GM12878 (cell line): ENCODE data around the gene THRB. TPM values are rescaled to one million over a fixed set of nuclear protein-coding genes. Genes with fewer than 3 reads are reported as not detected.

Experiments used
- ATAC-seq: fragments of 200-7000 bp; cut with Tn5 transposase; 3 replicates; pipeline ENCODE4 v1.9.1; 2020; ENCODE audit warnings: mild to moderate bottlenecking, moderate library complexity
- BruUV-seq: library from RNA; stranded (reverse); fragments of 400-500 nt; replicated peaks from 2 replicates; lab custom pipeline; 2021; lab: Mats Ljungman, UMichigan
- CTCF ChIA-PET: fragments of 300-600 bp; sonication (Branson Sonifier 250); formaldehyde crosslinking; extraction: SDS; loops from one replicate; lab custom pipeline; 2021; ENCODE audit warnings: inconsistent platforms; lab: Yijun Ruan, JAX
- POLR2A ChIA-PET: fragments of 350-600 bp; formaldehyde crosslinking; extraction: SDS; loops from one replicate; lab custom pipeline; 2021; ENCODE audit warnings: inconsistent platforms; lab: Charles Lee
- RAD21 ChIA-PET: fragments of 300-600 bp; sonication (Branson Sonifier 250); formaldehyde crosslinking; loops from one replicate; lab custom pipeline; 2023; ENCODE audit warnings: antibody characterized with exemption; ENCODE audit not compliant: unreplicated experiment; lab: Charles Lee
- SMC1A ChIA-PET: fragments of 300-600 bp; sonication (Branson Sonifier 250); formaldehyde crosslinking; loops from one replicate; lab custom pipeline; 2023; ENCODE audit not compliant: unreplicated experiment, uncharacterized antibody; lab: Charles Lee
- DNase-seq: peaks from one replicate; pipeline ENCODE4 v3.0.0-alpha.2; 2011; ENCODE audit warnings: low read depth, low spot score
- FAIRE-seq: peaks from 3 replicates; lab custom pipeline; 2011; peaks lifted over from hg19 to GRCh38; lab: Jason Lieb, UNC
- H2AFZ ChIP-seq: 2 replicates; pipeline ENCODE4 v1.6.0; 2011; ENCODE audit warnings: low read depth, low read length, control low read depth; ENCODE audit not compliant: control insufficient read depth
- H3K27ac ChIP-seq: 2 replicates; pipeline ENCODE4 v1.5.1; 2011; ENCODE audit warnings: control low read depth; ENCODE audit not compliant: control insufficient read depth, insufficient read depth
- H3K27me3 ChIP-seq, 2 experiments: replicated peaks in 1 of 2; 2 replicates each; pipeline versions ENCODE4 v1.6.0 to v1.6.1; 2011; ENCODE audit warnings: low read length in 1 of 2; ENCODE audit not compliant: control insufficient read depth in 2 of 2, insufficient read depth in 2 of 2
- H3K36me3 ChIP-seq, 2 experiments: 2 replicates each; pipeline ENCODE4 v1.5.1; 2011; ENCODE audit warnings: low read length in 1 of 2; ENCODE audit not compliant: control insufficient read depth in 2 of 2, insufficient read depth in 2 of 2
- H3K4me1 ChIP-seq: 2 replicates; pipeline ENCODE4 v1.6.1; 2011; ENCODE audit warnings: mild to moderate bottlenecking, low read length, moderate library complexity, mixed read lengths; ENCODE audit not compliant: control insufficient read depth, insufficient read depth
- H3K4me2 ChIP-seq: 2 replicates; pipeline ENCODE4 v1.6.0; 2011; ENCODE audit warnings: control low read depth; ENCODE audit not compliant: control insufficient read depth, insufficient read depth
- H3K4me3 ChIP-seq: fragments of 200-600 bp; sonication (generic); 2 replicates; pipeline ENCODE4 v1.5.1; 2016
- H3K79me2 ChIP-seq: 2 replicates; pipeline ENCODE4 v1.6.0; 2011; ENCODE audit warnings: low read length; ENCODE audit not compliant: control insufficient read depth, insufficient read depth
- H3K9ac ChIP-seq: 2 replicates; pipeline ENCODE4 v1.8.0; 2011; ENCODE audit warnings: low read length, control low read depth, mixed read lengths; ENCODE audit not compliant: control insufficient read depth, insufficient read depth
- H3K9me3 ChIP-seq: replicated peaks from 3 replicates; pipeline ENCODE4 v1.5.1; 2011; ENCODE audit warnings: mild to moderate bottlenecking, low read length; ENCODE audit not compliant: control insufficient read depth, insufficient read depth
- H4K20me1 ChIP-seq: 2 replicates; pipeline ENCODE4 v1.6.0; 2011; ENCODE audit not compliant: control insufficient read depth, insufficient read depth
- CBX5 ChIP-seq: sonication (generic); IDR thresholded peaks from 2 replicates; pipeline ENCODE4 v1.6.1; 2016; ENCODE audit warnings: low read depth, moderate library complexity, mild to moderate bottlenecking, inconsistent platforms
- EP300 ChIP-seq, 2 experiments: fragments of 150-350 bp in 1 of 2; IDR thresholded peaks; 2 replicates each; pipeline ENCODE4 v1.6.1; 2011 to 2012; ENCODE audit warnings: low read depth in 2 of 2, low read length in 2 of 2, borderline replicate concordance in 1 of 2, improper control_type of control experiment in 1 of 2, inconsistent platforms in 1 of 2; ENCODE audit not compliant: control insufficient read depth in 1 of 2
- HCFC1 ChIP-seq: fragments of 150-350 bp; IDR thresholded peaks from 2 replicates; pipeline ENCODE4 v1.6.1; 2014; ENCODE audit warnings: low read length
- HDGF ChIP-seq: fragments of 450-650 bp; IDR thresholded peaks from 2 replicates; pipeline ENCODE4 v1.6.1; 2016; ENCODE audit warnings: antibody characterized with exemption
- NR2C2 ChIP-seq: IDR thresholded peaks from 2 replicates; pipeline ENCODE4 v1.6.1; 2011; ENCODE audit warnings: borderline replicate concordance, low read depth; ENCODE audit not compliant: control insufficient read depth, insufficient read length
- RELA ChIP-seq: fragments of 450-650 bp; IDR thresholded peaks from 2 replicates; pipeline ENCODE4 v1.8.0; 2014; ENCODE audit warnings: borderline replicate concordance; ENCODE audit not compliant: partially characterized antibody
- SMC3 ChIP-seq: IDR thresholded peaks from 2 replicates; pipeline ENCODE4 v1.6.1; 2011; ENCODE audit warnings: low read length, improper control_type of control experiment, borderline replicate concordance
- WGBS: methylation state at CpG from one replicate; pipeline ENCODE4 v1.1.6; 2016; ENCODE audit warnings: low lambda C conversion rate; ENCODE audit not compliant: insufficient replicate concordance, insufficient coverage; ENCODE audit errors: missing lambda C conversion rate; 5-methylcytosine and 5-hydroxymethylcytosine counted together
- in situ Hi-C: fragments of 300-500 bp; cut with MboI; formaldehyde crosslinking; loops from 9 replicates; pipeline ENCODE4 v1.14.3; 2018; ENCODE audit warnings: mixed read lengths
- intact Hi-C: fragments of 100-400 bp; cut with micrococcal nuclease; formaldehyde crosslinking; loops from one replicate; pipeline ENCODE4 v1.14.2; 2022; ENCODE audit not compliant: unreplicated experiment
- polyA plus RNA-seq, 11 experiments: library from polyadenylated mRNA; depleted of rRNA in 4 of 11; unstranded in 6 of 11; stranded (reverse) in 5 of 11; fragments of >200 nt; fragmentation: Nextera tagmentation in 4 of 11; fragmentation: Illumina TruSeq in 1 of 11; extraction: Ambion mirVana in 4 of 11; extraction: Trizol in 1 of 11; gene quantifications; 1 replicate in 1 of 11; 2 replicates in 10 of 11; pipeline versions ENCODE4 v1.2.1 to v1.2.3, GENCODE V29; 2011 to 2016; ENCODE audit warnings: inconsistent platforms in 2 of 11, missing spikeins in 2 of 11, low read depth in 1 of 11
- total RNA-seq, 4 experiments: library from RNA; depleted of rRNA in 3 of 4; stranded (reverse); fragments of >200 nt in 3 of 4; fragmentation: Illumina TruSeq in 1 of 4; extraction: Trizol in 1 of 4; gene quantifications; 2 replicates each; pipeline versions ENCODE4 v1.2.1 to v1.2.3, GENCODE V29; 2013 to 2021
- TF ChIP-seq, protein P1 (sequence below): IDR thresholded peaks from 2 replicates; pipeline ENCODE4 v1.6.1; 2012; ENCODE audit warnings: improper control_type of control experiment, low read depth, low read length; ENCODE audit not compliant: insufficient replicate concordance
- TF ChIP-seq, protein P2 (sequence below): fragments of 450-650 bp; IDR thresholded peaks from 2 replicates; pipeline ENCODE4 v1.6.1; 2017; ENCODE audit warnings: antibody characterized with exemption, mild to moderate bottlenecking, moderate library complexity
- TF ChIP-seq, protein P3 (sequence below): fragments of 450-650 bp; IDR thresholded peaks from 2 replicates; pipeline ENCODE4 v1.6.1; 2018; ENCODE audit warnings: borderline replicate concordance, mild to moderate bottlenecking; ENCODE audit not compliant: partially characterized antibody

Gene THRB
- total and polyA plus RNA-seq, 10 of the 15 experiments (the other 5 are each of a cell fraction or from before 2014, with no cell fraction given): 0.05 TPM; not detected in 9

DNA sequence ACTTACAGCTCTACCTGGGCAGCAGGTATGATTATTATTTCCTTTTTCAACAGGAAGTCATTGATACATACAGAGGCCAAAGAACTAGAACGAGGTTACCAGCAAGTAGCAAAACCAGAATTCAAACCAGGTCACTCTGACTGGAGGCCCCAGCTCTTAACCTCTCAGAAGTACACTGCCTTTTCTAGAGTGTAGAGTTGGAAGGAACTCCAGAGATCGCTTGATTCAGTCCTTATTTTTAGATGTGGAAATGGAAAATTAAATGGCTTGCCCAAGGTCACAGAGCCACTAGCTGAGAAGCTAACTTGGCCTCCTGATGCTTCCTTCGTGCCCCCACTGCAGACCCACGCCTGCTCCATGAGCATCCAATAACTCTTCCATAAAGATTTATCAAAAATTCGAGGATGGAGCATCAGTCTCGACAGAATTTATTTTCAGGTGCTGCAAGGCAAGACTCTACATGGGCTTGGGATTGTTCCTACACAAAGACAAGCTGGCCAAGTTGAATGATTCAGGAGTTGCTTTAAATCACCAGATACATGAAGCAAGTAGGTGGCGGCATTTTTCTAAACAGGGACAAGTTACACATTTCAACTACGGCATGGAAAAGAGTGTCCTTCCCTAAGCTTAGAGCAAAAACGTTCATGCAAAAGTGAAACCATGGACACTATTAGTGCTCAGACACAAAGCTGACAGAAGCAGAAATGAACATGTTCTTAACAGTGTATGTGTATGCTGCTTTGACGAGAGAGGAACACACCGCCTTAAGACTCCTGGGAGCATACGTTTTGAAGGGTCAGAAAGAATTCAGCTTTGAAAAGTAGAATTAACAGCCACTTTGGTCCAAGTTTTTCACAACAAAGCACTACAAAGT, 235.7 kb downstream of the THRB start:
- intact Hi-C loops: no loop called here
- Histone ChIP-seq H3K4me2 (no peak overlapping the region), H3K79me2 (no peaks in the 10 kb centered on the region), H4K20me1 (no peaks in the 10 kb centered on the region), H3K4me3 (no peak overlapping the region), H3K27ac (no peak overlapping the region), H2AFZ (no peak overlapping the region), H3K9me3 (no peaks in the 10 kb centered on the region), H3K9ac (no peak overlapping the region), H3K4me1 (no peaks in the 10 kb centered on the region), H3K27me3 (no peaks in the 10 kb centered on the region), H3K36me3 (no peaks in the 10 kb centered on the region)
- FAIRE-seq (no peak), ATAC-seq (no peak), DNase-seq (no peak)
- ChIA-PET CTCF (interaction anchor here (1.4 to 1.7 kb wide), 2 partner anchors 11 to 22 kb away, joined by 4 read pairs; no protein-coding TSS in a partner anchor), RAD21 (no interaction called here), POLR2A (interaction anchor here (0.6 kb wide), 1 partner anchor 72 kb away, joined by 8 read pairs; no protein-coding TSS in a partner anchor), SMC1A (no interaction called here)
- in situ Hi-C loops: no loop called here
- 28% methylated on average over 12 of the region's 12 CpGs for WGBS
- BruUV-seq: no TSS peak
- TF ChIP-seq RELA: no peak
- no peak for TF ChIP-seq HDGF
- no peak for TF ChIP-seq EP300 (IDR thresholded peaks at IDR 0.05; ENCODE audit: borderline replicate concordance in 1 of 2, control insufficient read depth in 1 of 2, low read depth in 2 of 2, low read length in 2 of 2)
- TF ChIP-seq, protein P1, sequence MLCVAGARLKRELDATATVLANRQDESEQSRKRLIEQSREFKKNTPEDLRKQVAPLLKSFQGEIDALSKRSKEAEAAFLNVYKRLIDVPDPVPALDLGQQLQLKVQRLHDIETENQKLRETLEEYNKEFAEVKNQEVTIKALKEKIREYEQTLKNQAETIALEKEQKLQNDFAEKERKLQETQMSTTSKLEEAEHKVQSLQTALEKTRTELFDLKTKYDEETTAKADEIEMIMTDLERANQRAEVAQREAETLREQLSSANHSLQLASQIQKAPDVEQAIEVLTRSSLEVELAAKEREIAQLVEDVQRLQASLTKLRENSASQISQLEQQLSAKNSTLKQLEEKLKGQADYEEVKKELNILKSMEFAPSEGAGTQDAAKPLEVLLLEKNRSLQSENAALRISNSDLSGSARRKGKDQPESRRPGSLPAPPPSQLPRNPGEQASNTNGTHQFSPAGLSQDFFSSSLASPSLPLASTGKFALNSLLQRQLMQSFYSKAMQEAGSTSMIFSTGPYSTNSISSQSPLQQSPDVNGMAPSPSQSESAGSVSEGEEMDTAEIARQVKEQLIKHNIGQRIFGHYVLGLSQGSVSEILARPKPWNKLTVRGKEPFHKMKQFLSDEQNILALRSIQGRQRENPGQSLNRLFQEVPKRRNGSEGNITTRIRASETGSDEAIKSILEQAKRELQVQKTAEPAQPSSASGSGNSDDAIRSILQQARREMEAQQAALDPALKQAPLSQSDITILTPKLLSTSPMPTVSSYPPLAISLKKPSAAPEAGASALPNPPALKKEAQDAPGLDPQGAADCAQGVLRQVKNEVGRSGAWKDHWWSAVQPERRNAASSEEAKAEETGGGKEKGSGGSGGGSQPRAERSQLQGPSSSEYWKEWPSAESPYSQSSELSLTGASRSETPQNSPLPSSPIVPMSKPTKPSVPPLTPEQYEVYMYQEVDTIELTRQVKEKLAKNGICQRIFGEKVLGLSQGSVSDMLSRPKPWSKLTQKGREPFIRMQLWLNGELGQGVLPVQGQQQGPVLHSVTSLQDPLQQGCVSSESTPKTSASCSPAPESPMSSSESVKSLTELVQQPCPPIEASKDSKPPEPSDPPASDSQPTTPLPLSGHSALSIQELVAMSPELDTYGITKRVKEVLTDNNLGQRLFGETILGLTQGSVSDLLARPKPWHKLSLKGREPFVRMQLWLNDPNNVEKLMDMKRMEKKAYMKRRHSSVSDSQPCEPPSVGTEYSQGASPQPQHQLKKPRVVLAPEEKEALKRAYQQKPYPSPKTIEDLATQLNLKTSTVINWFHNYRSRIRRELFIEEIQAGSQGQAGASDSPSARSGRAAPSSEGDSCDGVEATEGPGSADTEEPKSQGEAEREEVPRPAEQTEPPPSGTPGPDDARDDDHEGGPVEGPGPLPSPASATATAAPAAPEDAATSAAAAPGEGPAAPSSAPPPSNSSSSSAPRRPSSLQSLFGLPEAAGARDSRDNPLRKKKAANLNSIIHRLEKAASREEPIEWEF: no peak
- TF ChIP-seq NR2C2: no peak
- no peak for TF ChIP-seq CBX5
- TF ChIP-seq, protein P2, sequence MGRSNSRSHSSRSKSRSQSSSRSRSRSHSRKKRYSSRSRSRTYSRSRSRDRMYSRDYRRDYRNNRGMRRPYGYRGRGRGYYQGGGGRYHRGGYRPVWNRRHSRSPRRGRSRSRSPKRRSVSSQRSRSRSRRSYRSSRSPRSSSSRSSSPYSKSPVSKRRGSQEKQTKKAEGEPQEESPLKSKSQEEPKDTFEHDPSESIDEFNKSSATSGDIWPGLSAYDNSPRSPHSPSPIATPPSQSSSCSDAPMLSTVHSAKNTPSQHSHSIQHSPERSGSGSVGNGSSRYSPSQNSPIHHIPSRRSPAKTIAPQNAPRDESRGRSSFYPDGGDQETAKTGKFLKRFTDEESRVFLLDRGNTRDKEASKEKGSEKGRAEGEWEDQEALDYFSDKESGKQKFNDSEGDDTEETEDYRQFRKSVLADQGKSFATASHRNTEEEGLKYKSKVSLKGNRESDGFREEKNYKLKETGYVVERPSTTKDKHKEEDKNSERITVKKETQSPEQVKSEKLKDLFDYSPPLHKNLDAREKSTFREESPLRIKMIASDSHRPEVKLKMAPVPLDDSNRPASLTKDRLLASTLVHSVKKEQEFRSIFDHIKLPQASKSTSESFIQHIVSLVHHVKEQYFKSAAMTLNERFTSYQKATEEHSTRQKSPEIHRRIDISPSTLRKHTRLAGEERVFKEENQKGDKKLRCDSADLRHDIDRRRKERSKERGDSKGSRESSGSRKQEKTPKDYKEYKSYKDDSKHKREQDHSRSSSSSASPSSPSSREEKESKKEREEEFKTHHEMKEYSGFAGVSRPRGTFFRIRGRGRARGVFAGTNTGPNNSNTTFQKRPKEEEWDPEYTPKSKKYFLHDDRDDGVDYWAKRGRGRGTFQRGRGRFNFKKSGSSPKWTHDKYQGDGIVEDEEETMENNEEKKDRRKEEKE: no peak
- TF ChIP-seq, protein P3, sequence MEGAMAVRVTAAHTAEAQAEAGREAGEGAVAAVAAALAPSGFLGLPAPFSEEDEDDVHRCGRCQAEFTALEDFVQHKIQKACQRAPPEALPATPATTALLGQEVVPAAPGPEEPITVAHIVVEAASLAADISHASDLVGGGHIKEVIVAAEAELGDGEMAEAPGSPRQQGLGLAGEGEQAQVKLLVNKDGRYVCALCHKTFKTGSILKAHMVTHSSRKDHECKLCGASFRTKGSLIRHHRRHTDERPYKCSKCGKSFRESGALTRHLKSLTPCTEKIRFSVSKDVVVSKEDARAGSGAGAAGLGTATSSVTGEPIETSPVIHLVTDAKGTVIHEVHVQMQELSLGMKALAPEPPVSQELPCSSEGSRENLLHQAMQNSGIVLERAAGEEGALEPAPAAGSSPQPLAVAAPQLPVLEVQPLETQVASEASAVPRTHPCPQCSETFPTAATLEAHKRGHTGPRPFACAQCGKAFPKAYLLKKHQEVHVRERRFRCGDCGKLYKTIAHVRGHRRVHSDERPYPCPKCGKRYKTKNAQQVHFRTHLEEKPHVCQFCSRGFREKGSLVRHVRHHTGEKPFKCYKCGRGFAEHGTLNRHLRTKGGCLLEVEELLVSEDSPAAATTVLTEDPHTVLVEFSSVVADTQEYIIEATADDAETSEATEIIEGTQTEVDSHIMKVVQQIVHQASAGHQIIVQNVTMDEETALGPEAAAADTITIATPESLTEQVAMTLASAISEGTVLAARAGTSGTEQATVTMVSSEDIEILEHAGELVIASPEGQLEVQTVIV: no peak
- no peak for TF ChIP-seq HCFC1
- no peak for TF ChIP-seq SMC3
